Astrocyte (in vitro differentiated cells and primary cell): ENCODE data around the gene PTPRM. TPM values are rescaled to one million over a fixed set of nuclear protein-coding genes. Genes with fewer than 3 reads are reported as not detected.
A peak's percentile ranks its signal among the peaks of the same experiment; 100 is the strongest.

Experiments used
- DNase-seq: peaks from one replicate; pipeline ENCODE4 v3.0.0-alpha.2; 2010; ENCODE audit warnings: low read depth
- FAIRE-seq: peaks from 2 replicates; lab custom pipeline; 2011; peaks lifted over from hg19 to GRCh38; lab: Jason Lieb, UNC
- H2AFZ ChIP-seq: 2 replicates; pipeline ENCODE4 v1.6.0; 2012; ENCODE audit warnings: low read depth, low read length, inconsistent platforms
- H3K27ac ChIP-seq: 2 replicates; pipeline ENCODE4 v1.5.1; 2011; ENCODE audit warnings: low read depth, low read length, inconsistent platforms
- H3K27me3 ChIP-seq: 2 replicates; pipeline ENCODE4 v1.6.0; 2011; ENCODE audit warnings: low read length, inconsistent platforms; ENCODE audit not compliant: insufficient read depth
- H3K36me3 ChIP-seq: 2 replicates; pipeline ENCODE4 v1.5.1; 2011; ENCODE audit warnings: low read length, inconsistent platforms; ENCODE audit not compliant: insufficient read depth
- H3K4me1 ChIP-seq: 2 replicates; pipeline ENCODE4 v1.5.1; 2011; ENCODE audit warnings: low read length, inconsistent platforms; ENCODE audit not compliant: insufficient read depth
- H3K4me2 ChIP-seq: 2 replicates; pipeline ENCODE4 v1.6.0; 2012; ENCODE audit warnings: low read length, inconsistent platforms
- H3K4me3 ChIP-seq: 2 replicates; pipeline ENCODE4 v1.5.1; 2011; ENCODE audit warnings: low read depth, mild to moderate bottlenecking, low read length, inconsistent platforms; ENCODE audit not compliant: insufficient read depth
- H3K79me2 ChIP-seq: 2 replicates; pipeline ENCODE4 v1.6.0; 2012; ENCODE audit warnings: mild to moderate bottlenecking, low read length, inconsistent platforms; ENCODE audit not compliant: insufficient read depth
- H3K9ac ChIP-seq: 2 replicates; pipeline ENCODE4 v1.6.0; 2012; ENCODE audit warnings: mild to moderate bottlenecking, low read length, inconsistent platforms
- H3K9me3 ChIP-seq: 2 replicates; pipeline ENCODE4 v1.5.1; 2012; ENCODE audit warnings: low read depth, mild to moderate bottlenecking, low read length, inconsistent platforms; ENCODE audit not compliant: insufficient read depth
- H4K20me1 ChIP-seq: 2 replicates; pipeline ENCODE4 v1.6.0; 2012; ENCODE audit warnings: low read length, inconsistent platforms; ENCODE audit not compliant: insufficient read depth
- H3K27ac Mint-ChIP-seq: one replicate; pipeline ENCODE4 v1.8.0; 2021; ENCODE audit warnings: mild to moderate bottlenecking, mixed read lengths; ENCODE audit not compliant: unreplicated experiment
- H3K27me3 Mint-ChIP-seq: one replicate; pipeline ENCODE4 v1.8.0; 2021; ENCODE audit warnings: low read depth, mixed read lengths; ENCODE audit not compliant: unreplicated experiment
- H3K36me3 Mint-ChIP-seq: one replicate; pipeline ENCODE4 v1.8.0; 2021; ENCODE audit warnings: low read depth, mixed read lengths; ENCODE audit not compliant: unreplicated experiment
- H3K4me1 Mint-ChIP-seq: one replicate; pipeline ENCODE4 v1.8.0; 2021; ENCODE audit warnings: low read depth, mixed read lengths; ENCODE audit not compliant: unreplicated experiment
- H3K4me3 Mint-ChIP-seq: one replicate; pipeline ENCODE4 v1.8.0; 2021; ENCODE audit warnings: mild to moderate bottlenecking, moderate library complexity, mixed read lengths; ENCODE audit not compliant: unreplicated experiment
- H3K9me3 Mint-ChIP-seq: one replicate; pipeline ENCODE4 v1.8.0; 2021; ENCODE audit warnings: mild to moderate bottlenecking, mixed read lengths; ENCODE audit not compliant: unreplicated experiment
- CTCF ChIP-seq: IDR thresholded peaks from 2 replicates; pipeline ENCODE4 v1.5.1; 2011; ENCODE audit warnings: low read depth, mild to moderate bottlenecking, inconsistent platforms, low read length, moderate library complexity; ENCODE audit not compliant: insufficient read depth
- EZH2 ChIP-seq: IDR thresholded peaks from 2 replicates; pipeline ENCODE4 v1.6.1; 2012; ENCODE audit warnings: mild to moderate bottlenecking, low read length, inconsistent platforms; ENCODE audit not compliant: insufficient read depth
- total RNA-seq: library from RNA; stranded (reverse); gene quantifications from 2 replicates; pipeline ENCODE4 v1.2.1, GENCODE V29; 2021

The PTPRM gene
- total RNA-seq, 1 donor from 2014 or later: 59.6 TPM

GRCh38 chr18:8217051-8217564, 650.0 kb downstream of the PTPRM start:
- no peaks in the 10 kb centered on the region for H3K9me3 ChIP-seq
- Mint-ChIP-seq H3K4me3 (no peak overlapping the region), H3K9me3 (peaks cover 2% of the 10 kb centered on the region), H3K36me3 (peaks cover 4% of the 10 kb centered on the region), H3K27me3 (no peaks in the 10 kb centered on the region), H3K4me1 (peaks cover 13% of the 10 kb centered on the region), H3K27ac (peak overlapping the region; percentile 67)
- DNase-seq (no peak), FAIRE-seq (no peak)
- H3K27me3 ChIP-seq: peaks cover 6% of the 10 kb centered on the region
- H3K4me3 ChIP-seq: no peak overlapping the region
- H4K20me1 ChIP-seq: peaks cover 3% of the 10 kb centered on the region
- H3K79me2 ChIP-seq: no peaks in the 10 kb centered on the region
- H3K27ac ChIP-seq: no peak overlapping the region
- H3K4me2 ChIP-seq: no peak overlapping the region
- no peaks in the 10 kb centered on the region for H3K36me3 ChIP-seq
- peaks cover 17% of the 10 kb centered on the region for H3K4me1 ChIP-seq
- TF ChIP-seq CTCF (no peak), EZH2 (no peak)
- no peak overlapping the region for H2AFZ ChIP-seq
- H3K9ac ChIP-seq: no peak overlapping the region

- no peaks in the 10 kb centered on the region for H3K36me3 ChIP-seq
- H3K9me3 ChIP-seq: no peaks in the 10 kb centered on the region
- peaks cover 2% of the 10 kb centered on the region for H3K36me3 Mint-ChIP-seq
- H3K9me3 Mint-ChIP-seq: peaks cover 2% of the 10 kb centered on the region
- no peak overlapping the region for H3K4me3 ChIP-seq
- FAIRE-seq (no peak), DNase-seq (no peak)
- H3K9ac ChIP-seq: no peak overlapping the region
- peaks cover 8% of the 10 kb centered on the region for H3K4me1 ChIP-seq
- no peaks in the 10 kb centered on the region for H3K79me2 ChIP-seq
- H3K27me3 Mint-ChIP-seq: no peaks in the 10 kb centered on the region
- no peak overlapping the region for H3K4me3 Mint-ChIP-seq
- H2AFZ ChIP-seq: no peak overlapping the region
- H3K4me2 ChIP-seq: no peak overlapping the region
- peaks cover 3% of the 10 kb centered on the region for H4K20me1 ChIP-seq
- H3K27ac ChIP-seq: no peak overlapping the region
- peaks cover 13% of the 10 kb centered on the region for H3K4me1 Mint-ChIP-seq
- H3K27me3 ChIP-seq: peaks cover 6% of the 10 kb centered on the region
- no peak for TF ChIP-seq EZH2
- no peak for TF ChIP-seq CTCF
- no peak overlapping the region for H3K27ac Mint-ChIP-seq
Measured at GRCh38 chr18:8218197-8218596, 651.1 kb downstream of the PTPRM start.

- FAIRE-seq (no peak), DNase-seq (no peak)
- TF ChIP-seq EZH2 (no peak), CTCF (no peak)
- H3K27me3 Mint-ChIP-seq: no peaks in the 10 kb centered on the region
- H3K9me3 Mint-ChIP-seq: peaks cover 2% of the 10 kb centered on the region
- Histone ChIP-seq H2AFZ (no peak overlapping the region), H3K4me3 (no peak overlapping the region), H3K9me3 (no peaks in the 10 kb centered on the region), H3K27ac (no peak overlapping the region), H3K36me3 (no peaks in the 10 kb centered on the region), H3K79me2 (no peaks in the 10 kb centered on the region), H3K9ac (no peak overlapping the region), H3K4me1 (peaks cover 5% of the 10 kb centered on the region), H3K27me3 (peaks cover 6% of the 10 kb centered on the region), H4K20me1 (peaks cover 3% of the 10 kb centered on the region), H3K4me2 (no peak overlapping the region)
- H3K4me3 Mint-ChIP-seq: no peak overlapping the region
- H3K4me1 Mint-ChIP-seq: peaks cover 15% of the 10 kb centered on the region
- peaks cover 4% of the 10 kb centered on the region for H3K36me3 Mint-ChIP-seq
- no peak overlapping the region for H3K27ac Mint-ChIP-seq
Measured at GRCh38 chr18:8221452-8221851, 654.3 kb downstream of the PTPRM start.
